HG02642 (cell line): ENCODE data around the gene RASL11B.

ENCODE experiments used
- ATAC-seq: cut with Tn5 transposase; IDR thresholded peaks from one replicate; pipeline ENCODE4 v1.9.1; 2021; ENCODE audit warnings: mild to moderate bottlenecking; ENCODE audit not compliant: unreplicated experiment, poor library complexity

The RASL11B gene

DNA sequence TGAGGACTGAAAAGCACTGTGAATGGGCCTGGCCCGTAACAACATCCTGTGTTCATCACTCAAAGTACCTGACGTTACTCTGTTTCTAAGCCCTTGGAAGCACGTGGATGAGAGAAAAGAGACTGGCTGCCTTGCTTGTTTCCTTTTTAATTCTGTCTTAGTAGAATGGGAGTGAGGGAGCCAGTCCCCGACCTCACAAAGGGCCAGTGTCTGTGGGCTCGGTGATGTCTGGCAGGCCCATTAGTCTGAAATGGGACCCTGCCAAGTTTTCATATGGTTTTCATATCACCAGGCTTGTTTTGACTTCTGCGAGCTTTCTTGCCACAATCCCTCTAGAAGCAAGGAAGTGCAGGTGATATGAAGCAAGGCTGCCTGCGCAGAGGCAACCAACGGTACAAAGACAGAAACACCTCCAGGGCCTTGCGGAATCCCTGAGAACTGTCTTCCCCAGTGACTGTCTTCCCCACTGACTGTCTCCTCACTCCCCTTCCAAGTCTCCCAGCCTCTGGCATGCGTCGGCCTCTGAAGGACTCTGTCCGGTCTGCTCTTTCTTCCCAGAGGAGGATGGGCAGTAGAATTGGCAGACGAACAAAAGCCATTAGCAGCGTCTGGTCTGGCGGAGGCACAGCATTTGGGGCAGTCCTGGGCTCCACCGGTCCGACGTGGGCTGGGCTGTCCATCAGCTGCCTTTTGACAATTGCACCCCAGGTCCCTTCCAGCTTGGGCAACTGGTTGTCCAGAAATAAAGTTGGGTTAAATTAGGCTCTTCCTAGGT lies 20.2 kb upstream of the RASL11B start:
- ATAC-seq: no peak

DNA sequence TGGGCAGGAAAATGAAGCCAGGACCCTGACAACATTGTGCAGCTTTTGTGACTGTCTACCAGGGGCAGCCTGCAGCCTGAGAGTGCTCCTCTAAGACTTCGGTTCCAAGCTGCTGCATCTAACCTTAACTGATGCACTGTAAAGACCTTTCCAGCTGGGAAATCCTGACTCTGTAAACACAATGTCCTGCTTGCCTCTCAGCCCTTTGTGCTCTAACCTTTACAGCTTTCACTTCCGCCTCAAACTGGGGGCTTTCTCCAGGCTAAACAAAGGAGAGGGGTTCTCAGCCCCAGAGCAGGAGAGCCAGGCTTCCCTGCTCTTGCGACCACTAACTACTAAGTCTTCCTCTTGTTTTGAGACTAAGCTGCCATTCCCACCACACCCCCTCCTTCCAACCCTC lies 19.3 kb upstream of the RASL11B start:
- ATAC-seq: no peak

DNA sequence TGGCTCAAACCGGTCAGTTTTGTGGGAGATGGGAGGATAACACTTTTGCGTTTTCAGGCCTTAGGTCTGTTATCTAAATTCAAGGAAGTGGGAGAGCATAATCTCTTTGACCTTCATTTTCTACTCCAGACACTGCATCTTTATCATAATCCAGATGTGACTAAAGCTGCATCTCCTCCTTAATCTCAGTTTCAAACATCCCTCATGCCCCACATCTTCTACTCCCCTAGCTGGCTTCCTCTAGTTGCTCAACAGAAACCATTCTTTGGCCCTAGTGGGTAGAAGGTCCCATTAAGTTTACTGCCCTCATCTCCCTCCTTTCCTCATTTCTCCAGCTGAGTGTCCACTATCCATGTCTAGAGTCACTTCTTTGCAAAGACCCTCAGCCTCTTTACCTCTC lies 18.8 kb upstream of the RASL11B start:
- ATAC-seq: no peak

DNA sequence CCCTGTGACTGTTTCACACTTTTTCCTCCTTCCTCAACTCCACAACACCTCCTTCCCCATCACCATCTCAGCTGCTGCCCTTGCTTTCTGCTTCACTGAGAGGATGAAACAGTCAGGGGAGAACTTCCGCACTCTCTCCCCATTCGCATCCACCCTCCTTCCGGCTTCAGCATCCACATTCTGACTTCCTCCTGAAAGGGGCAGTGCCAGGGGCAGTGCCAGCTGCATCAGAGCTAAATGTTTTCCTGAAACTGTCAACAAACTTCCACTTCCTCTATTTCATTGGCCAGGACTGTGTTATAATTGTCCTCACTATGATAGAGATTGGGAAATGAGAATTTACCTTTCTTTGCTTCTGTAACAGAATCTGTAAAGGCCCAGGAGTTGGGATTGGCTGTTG lies 18.2 kb upstream of the RASL11B start:
- ATAC-seq: no peak

DNA sequence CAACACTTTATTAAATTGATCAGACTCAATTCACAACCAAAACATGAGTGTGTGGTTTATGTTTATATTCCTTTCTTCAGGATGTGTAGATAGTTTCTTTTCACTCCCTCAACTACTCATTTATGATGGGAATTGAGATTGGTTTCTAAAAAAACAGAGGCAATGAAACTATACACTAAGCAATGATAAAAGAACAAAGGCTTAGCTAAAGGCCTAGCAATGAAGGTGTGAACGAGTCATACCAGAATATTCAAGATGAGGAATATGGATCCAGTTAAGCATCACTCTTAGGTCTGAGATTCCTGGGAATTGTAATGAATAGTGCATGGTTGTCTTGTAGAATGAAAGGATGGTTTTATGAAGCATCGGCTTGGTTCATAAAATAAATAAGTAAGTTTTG lies 17.5 kb upstream of the RASL11B start:
- no peak for ATAC-seq

DNA sequence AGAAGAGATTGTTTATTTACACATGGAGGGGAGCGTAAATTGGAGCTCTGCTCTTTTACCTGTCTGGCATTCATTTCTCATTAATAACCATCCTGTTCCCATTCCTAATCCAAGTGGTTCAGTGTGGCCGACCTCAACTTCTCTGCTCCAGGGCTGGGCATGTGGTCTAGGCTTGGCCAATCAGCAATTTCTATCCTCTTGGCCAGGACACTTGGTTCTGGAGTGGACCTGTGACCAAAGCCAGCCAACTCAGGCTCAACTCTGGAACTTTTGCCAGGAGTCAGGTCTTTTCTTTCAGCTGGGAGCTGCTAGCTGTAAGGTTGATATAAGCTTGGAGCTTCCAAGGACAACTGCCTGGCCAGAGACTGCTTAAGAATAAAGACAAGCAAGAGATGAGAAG lies 15.6 kb upstream of the RASL11B start:
- ATAC-seq: no peak

DNA sequence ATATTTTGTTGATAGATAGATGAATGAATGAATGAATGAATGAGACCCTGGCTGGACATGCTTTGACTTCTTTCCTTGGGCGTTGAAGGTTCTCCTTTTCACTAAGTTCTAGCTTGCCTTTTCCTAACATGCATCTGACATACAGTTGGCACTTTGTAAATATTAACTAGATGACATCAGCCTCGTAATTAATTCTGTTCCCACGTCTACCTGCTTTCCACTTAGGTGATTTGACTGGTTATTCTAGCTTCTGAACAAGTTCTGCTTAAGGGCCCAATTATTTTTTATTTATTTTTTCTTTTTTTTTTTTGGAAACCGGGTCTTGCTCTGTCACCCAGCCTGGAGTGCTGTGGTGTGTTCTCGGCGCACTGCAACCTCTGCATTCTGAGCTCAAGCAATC lies 13.9 kb upstream of the RASL11B start:
- ATAC-seq: no peak

DNA sequence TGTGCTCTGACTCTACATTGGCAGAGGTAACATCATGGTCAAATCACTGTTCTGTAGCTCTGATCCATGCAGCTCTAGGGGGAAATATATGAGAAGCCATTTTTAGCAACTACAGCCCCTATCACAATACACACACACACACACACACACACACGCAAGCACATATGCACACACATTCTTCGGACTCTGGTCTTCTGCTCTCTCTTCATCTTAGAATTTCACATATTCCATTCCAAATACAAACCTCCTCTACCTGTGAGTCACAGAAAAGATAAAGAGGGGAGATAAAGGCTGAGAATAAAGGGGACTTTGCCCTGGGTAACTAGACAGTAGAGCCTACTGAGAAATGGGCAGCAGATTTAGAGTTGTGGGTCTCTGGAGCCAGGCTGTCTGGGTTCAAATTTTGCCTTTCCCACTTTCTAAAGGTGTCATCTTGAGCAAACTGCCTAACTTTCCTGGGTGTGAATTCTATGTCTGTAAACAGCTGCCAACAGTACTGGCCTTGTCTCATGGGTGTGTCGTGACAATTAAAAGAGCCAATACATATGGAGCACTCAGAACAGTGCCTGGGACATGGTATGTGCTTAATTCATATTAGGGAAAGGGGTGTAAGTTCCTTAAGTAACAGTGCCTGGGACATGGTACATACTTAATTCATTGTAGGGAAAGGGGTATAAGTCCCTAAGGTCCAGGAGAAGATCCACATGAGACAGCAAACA lies 11.6 kb upstream of the RASL11B start:
- no peak for ATAC-seq

DNA sequence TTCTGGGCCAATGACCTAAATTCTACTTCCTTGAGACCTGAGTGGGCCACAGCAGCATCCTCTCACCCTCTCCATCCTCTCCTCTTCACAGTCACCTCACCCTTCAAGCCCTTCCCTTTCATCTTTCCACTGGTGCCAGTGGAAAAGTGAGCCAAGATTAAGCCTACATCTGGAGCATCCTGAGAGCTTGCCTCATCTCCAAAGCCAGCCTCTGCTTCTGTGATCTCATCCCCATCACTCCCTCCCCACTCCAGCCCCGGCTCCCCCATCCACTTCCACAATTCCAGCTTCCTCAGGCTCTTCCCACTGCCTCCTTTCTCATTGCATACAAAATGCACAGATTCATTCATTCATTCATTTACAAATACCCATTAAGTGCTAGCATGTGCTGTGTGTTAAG lies 10.1 kb upstream of the RASL11B start:
- ATAC-seq: no peak

DNA sequence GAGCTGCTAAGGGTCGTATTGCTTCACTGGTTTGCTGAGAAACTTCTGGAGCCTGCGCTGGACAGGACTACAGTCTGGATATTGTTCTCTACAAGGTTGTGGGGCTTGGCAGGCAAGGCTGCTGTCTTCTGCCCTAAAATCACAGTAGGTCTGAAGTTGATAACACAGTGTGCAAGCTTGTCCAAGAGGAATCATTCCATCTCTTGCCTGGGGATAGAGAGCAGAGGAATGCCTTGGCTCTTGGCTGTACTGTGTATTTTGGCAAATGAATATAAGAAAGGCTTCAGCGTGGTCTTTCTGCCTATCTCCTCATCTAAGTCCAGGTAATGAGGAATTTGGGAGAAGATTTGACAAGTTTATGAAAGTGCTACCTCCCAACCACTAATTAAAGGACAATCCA lies 9.4 kb upstream of the RASL11B start:
- ATAC-seq: no peak

DNA sequence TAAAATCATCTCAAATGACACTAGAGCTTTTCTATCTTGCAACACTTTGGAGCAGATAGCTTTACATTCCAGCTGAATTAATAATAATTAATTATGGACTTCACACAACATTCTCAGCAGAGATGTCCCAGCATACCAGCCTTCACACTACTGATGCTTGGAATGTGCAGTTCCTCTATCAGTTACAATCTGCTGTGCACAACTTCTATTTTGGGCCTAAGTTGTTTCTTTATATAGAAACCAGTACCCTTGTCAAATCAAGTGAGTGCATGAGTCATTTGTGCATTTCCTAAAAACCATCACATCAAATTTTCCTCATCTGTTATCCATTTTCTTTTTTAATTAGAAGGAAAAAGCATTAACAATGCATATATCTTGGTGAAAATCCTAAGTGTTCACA lies 8.8 kb upstream of the RASL11B start:
- ATAC-seq: no peak

DNA sequence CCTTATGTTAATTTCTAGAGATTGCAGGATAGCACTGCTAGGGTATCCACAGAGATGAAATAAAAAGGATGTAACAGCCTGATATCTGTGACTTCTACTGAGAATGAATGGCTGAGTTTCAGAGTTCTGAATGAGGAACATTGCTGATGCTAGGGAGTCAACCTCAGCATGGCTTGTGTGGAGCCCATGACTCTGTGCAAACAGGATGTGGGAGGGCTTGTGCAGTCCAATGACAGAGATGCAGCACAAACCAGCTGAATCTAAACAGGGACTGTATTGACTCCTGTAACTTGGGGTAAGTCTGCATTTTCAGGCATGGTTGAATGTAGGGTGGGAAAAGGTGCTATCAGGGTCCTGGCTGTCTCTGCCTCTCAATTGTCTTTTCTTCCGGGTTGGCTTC lies 5.3 kb upstream of the RASL11B start:
- ATAC-seq: no peak

DNA sequence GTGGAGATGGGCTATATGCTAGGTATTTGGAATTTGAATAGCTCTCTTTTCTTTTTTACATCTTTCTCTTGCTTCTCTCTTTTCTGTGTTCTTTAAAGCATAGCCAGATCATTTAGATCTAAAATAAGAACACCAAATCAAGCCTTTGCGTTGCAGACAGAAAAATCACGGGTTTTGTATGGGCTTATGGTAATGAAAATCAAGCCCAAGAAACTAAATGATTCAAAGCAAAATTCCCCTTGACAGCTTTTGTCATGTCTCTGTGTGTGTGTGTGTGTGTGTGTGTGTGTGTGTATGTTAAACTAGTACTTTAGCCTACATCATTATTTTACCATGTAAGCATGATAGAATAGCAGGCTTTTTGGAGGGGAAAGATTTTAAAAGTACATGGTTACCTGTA lies 1.8 kb upstream of the RASL11B start:
- no peak for ATAC-seq

DNA sequence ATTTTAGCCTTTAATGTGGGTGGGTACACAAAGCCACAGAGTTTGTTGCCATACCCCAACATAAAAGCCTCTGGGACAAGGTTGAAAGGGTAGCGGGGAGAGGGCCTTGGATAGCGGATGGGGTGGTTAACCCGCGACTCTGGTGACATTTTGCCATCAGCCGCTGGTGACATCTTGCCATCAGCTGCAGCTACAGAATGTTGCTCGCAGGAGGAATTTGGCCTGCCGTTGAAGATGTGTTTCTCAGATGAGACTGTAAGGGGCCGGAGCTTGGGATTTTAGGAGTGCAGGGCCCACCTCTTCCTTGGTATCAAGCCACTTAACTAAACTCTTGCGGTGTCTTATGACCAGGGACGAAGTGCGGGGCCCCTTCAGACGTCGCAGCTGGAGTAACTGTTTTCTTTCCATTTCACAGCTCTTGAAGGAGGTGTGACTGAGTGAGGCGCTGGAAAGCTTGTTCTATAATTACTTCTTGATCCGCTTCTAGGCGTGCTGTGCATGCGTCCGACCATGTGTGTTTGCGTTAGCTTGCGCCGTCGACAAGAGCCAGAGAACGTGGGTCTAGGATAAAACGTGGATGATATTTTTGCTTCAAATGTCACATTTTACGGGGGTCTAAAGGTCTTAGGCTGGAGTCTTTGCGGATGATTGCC lies 820 bp upstream of the RASL11B start:
- no peak for ATAC-seq

DNA sequence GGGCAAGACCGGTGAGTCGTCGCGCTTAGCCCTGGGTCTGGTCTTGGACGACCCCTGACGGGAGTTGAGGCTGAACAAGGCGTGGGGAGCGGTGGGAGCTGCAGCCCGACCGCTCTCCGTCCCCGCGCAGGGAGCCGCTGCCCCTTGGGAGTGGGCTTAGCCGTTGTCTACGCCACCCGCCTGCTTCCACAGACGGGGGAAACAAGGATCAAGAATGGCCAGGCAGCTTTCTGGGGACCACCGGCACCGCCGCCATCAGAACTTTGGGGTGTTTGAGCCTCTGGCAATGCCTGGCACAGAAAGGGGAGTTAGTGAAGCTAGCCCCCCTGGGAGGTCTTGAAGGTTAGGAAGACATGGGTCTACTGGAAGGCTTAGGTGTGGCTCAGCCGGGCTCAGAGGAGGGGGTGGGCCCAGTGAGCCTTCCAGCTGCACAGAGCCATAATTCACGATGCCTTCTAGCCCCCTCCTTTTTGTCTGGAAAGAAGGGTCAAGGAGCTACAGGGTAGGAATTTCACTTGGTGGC lies 583 bp downstream of the RASL11B start:
- ATAC-seq: no peak

DNA sequence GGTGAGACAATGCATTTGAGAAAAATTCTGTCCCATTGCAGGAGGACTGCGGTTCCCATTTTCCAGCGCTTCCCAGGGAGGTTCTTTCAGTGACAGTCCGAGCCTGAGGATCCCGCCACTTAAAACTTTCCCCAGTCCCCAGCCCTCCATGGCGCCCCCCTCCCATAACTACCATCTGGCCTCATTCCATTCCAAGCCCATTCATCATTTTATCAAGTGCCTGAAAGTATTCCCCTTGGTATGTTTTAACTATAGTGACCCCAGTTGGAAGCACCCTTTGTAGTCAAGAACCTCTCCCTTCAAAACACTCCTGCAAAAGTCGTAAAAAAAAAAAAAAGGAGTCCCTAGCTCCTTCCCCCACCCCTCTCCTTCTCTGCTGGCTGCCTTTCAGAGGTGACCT lies 1.2 kb downstream of the RASL11B start:
- ATAC-seq: no peak

DNA sequence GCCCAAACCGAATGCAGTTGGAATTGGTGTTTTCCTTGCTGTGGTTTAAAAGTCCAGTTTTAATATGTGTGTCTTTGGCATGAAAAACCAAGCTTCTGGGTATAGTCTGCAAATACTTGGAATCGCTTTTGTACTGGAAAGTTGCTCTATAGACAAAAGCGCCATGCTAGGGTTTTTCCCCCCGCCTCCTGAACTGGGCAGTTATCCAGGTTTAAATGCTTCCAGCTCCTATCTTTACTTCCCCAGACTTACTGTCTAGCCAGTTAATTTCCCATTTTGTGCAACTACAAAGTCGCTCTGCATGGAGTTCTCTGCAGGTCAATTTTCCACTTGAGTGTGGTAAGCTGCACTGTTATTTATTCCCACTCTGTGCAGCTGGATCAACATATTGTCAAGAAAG lies 2.7 kb downstream of the RASL11B start:
- ATAC-seq: no peak

DNA sequence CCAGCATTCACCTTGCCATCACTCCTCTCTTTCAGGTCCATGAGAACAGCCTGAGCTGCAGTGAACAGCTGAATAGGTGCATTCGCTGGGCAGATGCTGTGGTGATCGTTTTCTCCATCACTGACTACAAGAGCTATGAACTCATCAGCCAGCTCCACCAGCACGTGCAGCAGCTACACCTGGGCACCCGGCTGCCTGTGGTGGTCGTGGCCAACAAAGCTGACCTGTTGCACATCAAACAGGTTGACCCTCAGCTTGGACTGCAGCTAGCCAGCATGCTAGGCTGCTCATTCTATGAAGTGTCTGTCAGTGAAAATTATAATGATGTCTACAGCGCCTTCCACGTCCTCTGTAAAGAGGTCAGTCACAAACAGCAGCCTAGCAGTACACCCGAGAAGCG lies 3.2 kb downstream of the RASL11B start:
- ATAC-seq: no peak

DNA sequence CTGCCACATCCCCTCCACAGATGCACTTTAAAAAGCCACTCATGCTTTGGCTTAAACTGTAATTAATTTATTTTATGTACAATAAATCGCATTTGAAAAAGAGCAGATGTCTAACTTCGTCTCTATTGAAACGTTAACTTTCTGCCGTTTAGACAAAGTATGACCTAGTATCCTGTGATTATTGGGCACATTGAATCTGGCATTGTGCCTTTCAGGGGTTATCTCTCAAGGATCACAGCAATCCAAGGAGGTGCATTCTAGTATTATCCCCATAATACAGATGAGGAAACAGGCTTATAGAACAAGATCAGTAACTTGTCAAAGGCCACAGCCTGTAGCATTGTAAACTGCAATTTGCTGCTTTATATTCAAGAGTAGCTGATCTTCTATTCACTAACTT lies 4.6 kb downstream of the RASL11B start:
- no peak for ATAC-seq

DNA sequence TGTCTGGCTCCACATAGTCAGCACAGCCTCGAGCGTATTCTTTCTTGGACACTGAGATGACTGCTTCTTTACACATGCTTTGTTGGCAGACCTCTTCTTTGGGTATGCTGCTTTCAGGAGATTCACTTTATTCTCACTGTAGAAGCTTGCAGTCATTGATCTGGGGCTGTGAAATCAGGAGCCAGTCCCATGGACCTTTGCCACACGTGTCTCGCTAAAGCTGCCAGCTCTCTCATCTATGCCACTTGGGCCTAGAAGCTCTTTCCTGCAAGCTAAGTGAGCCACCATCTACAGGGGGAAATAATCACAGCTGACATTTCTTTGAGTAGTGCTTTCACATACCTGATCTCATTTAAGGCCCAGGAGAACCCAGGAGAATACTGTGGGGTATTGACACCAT lies 5.0 kb downstream of the RASL11B start:
- ATAC-seq: no peak

DNA sequence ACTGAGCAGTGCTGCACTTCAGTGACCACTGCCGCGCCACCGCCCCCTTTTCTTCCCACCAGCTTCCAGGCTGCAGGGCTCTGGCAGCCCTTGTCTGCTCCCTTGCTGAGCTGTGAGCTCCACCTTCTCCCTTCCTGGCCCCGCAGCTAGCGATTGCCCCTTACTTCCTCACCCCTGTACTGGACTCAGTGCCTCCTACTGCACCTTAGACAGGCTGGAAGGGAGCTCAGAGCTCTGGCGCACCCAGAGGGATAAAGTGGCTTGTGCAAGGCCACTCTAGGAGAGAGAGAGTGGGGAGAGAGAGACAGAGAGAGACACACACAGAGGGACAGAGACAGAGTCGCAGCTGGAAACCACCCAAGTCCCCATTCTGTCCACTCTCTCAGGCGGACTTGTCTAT lies 6.0 kb downstream of the RASL11B start:
- no peak for ATAC-seq
